Activated CD8-positive, alpha-beta memory T cell treated with anti-CD3 and anti-CD28 coated beads, Interleukin-2, amount 50 U/mL, for 24 hours (primary cell): ENCODE data around the gene TFB1M.
"Not testable (repeated sequence)": the region's sequence is repeated elsewhere in the genome, so short reads cannot be mapped to it uniquely, and the experiment has no call there.

Source experiments
- DNase-seq: peaks from one replicate; pipeline ENCODE4 v3.0.0-alpha.2; 2020; ENCODE audit errors: extremely low read depth

The TFB1M gene

GRCh38 chr6:155240905-155241600 is 73.2 kb downstream of the TFB1M start:
- DNase-seq, result no peak

- DNase-seq, result no peak
Measured at GRCh38 chr6:155237613-155238012, 76.7 kb downstream of the TFB1M start.

GRCh38 chr6:155235087-155235486 is 79.2 kb downstream of the TFB1M start:
- DNase-seq, result no peak

GRCh38 chr6:155234687-155235086 is 79.6 kb downstream of the TFB1M start:
- no peak for DNase-seq

- no peak for DNase-seq
Measured at GRCh38 chr6:155234167-155234566, 80.1 kb downstream of the TFB1M start.

GRCh38 chr6:155232848-155233247 is 81.4 kb downstream of the TFB1M start:
- no peak for DNase-seq

GRCh38 chr6:155230975-155231374 is 83.3 kb downstream of the TFB1M start:
- not testable (repeated sequence) for DNase-seq

- no peak for DNase-seq
Measured at GRCh38 chr6:155228546-155229166, 85.6 kb downstream of the TFB1M start.

GRCh38 chr6:155227046-155227445 is 87.2 kb downstream of the TFB1M start:
- no peak for DNase-seq

GRCh38 chr6:155224618-155225017 is 89.7 kb downstream of the TFB1M start:
- DNase-seq, result no peak

- peak; percentile 12 for DNase-seq
Measured at GRCh38 chr6:155223646-155224451, 90.4 kb downstream of the TFB1M start.

- no peak for DNase-seq
Measured at GRCh38 chr6:155222506-155222905, 91.8 kb downstream of the TFB1M start.

- no peak for DNase-seq
Measured at GRCh38 chr6:155221086-155221485, 93.2 kb downstream of the TFB1M start.

- DNase-seq, result no peak
Measured at GRCh38 chr6:155219858-155220301, 94.4 kb downstream of the TFB1M start.

GRCh38 chr6:155219299-155219698 is 95.0 kb downstream of the TFB1M start:
- DNase-seq, result no peak

GRCh38 chr6:155218711-155219110 is 95.6 kb downstream of the TFB1M start:
- DNase-seq, result not testable (repeated sequence)

- DNase-seq, result no peak
Measured at GRCh38 chr6:155216312-155217046, 97.8 kb downstream of the TFB1M start.

GRCh38 chr6:155215906-155216305 is 98.4 kb downstream of the TFB1M start:
- DNase-seq, result no peak

- no peak for DNase-seq
Measured at GRCh38 chr6:155213611-155214372, 100.5 kb downstream of the TFB1M start.

GRCh38 chr6:155212616-155213380 is 101.5 kb downstream of the TFB1M start:
- no peak for DNase-seq
